HG03571 (cell line): ENCODE data around the gene HAUS2.

Experiments used
- ATAC-seq: cut with Tn5 transposase; IDR thresholded peaks from one replicate; pipeline ENCODE4 v1.9.1; 2021; ENCODE audit not compliant: unreplicated experiment

Gene HAUS2

DNA sequence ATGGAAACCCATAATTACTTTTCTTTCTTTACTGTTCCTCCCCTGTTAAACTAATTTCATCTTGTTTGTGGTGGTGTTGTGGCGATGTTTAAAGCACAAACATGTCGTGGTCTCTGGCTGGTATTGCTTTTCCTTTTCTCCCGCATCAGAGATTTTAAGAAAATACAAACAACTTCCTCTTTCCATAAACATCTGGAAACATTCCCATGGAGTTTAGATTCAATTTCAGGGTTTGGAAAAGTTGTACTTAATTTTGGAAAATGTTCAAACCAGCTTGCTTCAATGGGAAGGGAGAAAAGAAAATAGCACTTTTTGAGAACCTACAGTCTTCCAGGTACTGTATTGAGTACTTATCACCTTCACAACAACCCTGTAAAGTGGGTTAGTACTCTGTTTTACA, 57.2 kb downstream of the HAUS2 start:
- ATAC-seq, result no peak

- peak; percentile 42 for ATAC-seq
Observed at GRCh38 chr15:42608110-42608531, 59.5 kb downstream of the HAUS2 start.

DNA sequence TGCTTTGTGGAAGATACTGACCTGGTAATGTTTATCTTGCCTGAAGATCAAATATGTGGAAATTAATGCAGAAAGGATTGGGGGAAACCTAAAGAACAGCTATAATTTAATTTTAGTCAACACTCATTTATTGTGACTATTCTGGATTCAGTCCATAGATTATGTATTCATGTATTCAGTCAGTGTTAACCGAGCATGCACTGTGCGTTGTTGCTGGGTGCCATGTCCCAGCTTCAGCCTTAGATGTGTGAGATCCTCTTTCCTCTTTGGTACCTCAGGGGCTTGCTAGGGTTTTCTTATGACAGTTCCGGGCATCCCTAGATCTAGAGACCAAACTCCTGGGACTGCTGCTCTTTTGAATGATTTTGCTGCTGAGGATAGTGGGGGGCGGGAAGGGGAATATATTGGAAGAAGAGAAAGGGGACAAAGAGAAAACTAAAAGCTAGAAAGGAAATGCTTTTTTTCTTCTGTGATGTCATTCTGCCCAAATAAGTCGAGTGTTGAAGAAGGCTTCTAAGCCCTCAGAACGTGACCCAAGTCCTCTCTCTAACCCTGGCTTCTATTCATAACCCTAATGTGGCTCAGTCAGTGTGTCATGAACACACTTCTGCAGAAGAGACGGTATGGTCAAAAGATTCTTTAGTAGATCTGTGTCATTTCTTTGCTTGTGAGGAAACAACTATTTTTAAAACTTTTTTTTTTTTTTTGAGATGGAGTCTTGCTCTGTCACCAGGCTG, 60.3 kb downstream of the HAUS2 start:
- ATAC-seq, result no peak

GRCh38 chr15:42611532-42611931, 62.9 kb downstream of the HAUS2 start:
- no peak for ATAC-seq

DNA sequence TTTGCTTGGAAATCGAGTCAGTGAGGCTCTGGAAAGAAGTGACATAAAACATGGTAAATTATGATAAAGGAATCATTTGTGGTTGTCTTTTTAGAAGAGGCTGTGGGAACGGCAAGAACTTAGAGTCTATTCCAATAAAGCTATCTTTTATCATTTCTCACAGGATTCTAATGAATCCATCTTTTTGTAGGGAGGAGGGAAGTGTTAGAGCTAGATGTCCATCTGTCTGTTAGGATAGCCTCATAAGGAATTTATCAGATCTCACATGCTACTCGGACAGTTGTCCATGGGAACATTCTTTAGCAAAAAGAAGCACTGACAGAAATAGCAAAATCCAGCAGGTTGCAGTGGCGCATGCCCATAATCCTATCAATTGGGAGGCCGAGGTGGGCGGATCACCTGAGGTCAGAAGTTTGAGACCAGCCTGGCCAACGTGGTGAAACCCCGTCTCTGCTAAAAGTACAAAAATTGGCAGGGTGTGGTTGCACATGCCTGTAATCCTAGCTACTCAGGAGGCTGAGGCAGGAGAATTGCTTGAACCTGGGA, 63.8 kb downstream of the HAUS2 start:
- no peak for ATAC-seq

DNA sequence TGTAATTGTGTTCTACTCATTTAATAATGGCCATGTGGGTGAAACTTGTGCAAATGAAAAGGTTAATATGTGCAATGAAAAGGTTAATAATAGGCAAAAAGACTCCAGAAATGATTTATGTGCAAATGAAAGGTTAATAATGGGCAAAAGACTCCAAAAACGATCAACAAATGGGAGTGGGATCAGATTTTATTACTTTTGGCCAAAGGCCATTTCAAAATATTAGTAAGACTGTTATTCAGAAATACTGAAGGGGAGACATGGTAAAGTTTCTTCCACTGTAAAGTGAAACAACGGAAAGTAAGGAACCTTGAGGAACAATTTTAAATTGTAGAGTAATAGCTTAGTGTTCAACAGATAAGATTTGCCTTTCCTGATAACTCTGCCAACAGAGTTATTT, 67.5 kb downstream of the HAUS2 start:
- ATAC-seq, result no peak
